HFF-Myc (cell line): ENCODE results near the gene SLC38A3.

ENCODE experiments used
- DNase-seq: peaks from one replicate; pipeline ENCODE4 v3.0.0-alpha.2; 2011; ENCODE audit warnings: low read depth; ENCODE audit errors: extremely low read depth
- H3K4me3 ChIP-seq: replicated peaks from 2 replicates; pipeline ENCODE4 v1.5.1; 2011; ENCODE audit warnings: low read depth, mild to moderate bottlenecking, control low read depth, low read length
- CTCF ChIP-seq: IDR thresholded peaks from 2 replicates; pipeline ENCODE4 v1.5.1; 2012; ENCODE audit warnings: mild to moderate bottlenecking, low read depth, low read length, control low read depth; ENCODE audit errors: missing control alignments

The SLC38A3 gene

GRCh38 chr3:50160561-50160983 is 44.5 kb upstream of the SLC38A3 start:
- no peak for TF ChIP-seq CTCF
- H3K4me3 ChIP-seq, result no peak overlapping the region
- no peak for DNase-seq

GRCh38 chr3:50161320-50161719 is 43.8 kb upstream of the SLC38A3 start:
- DNase-seq, result no peak
- no peak overlapping the region for H3K4me3 ChIP-seq
- no peak for TF ChIP-seq CTCF

- TF ChIP-seq CTCF, result no peak
- no peak overlapping the region for H3K4me3 ChIP-seq
- DNase-seq, result no peak
These were observed 42.8 kb upstream of the SLC38A3 start for GRCh38 chr3:50162034-50162883.

- peak; percentile 56 for DNase-seq
- TF ChIP-seq CTCF, result no peak
- no peak overlapping the region for H3K4me3 ChIP-seq
These were observed 41.3 kb upstream of the SLC38A3 start for GRCh38 chr3:50163572-50164455.

- TF ChIP-seq CTCF, result no peak
- no peak overlapping the region for H3K4me3 ChIP-seq
- DNase-seq, result no peak
These were observed 40.6 kb upstream of the SLC38A3 start for GRCh38 chr3:50164481-50164880.

GRCh38 chr3:50164984-50165909 is 39.8 kb upstream of the SLC38A3 start:
- H3K4me3 ChIP-seq, result no peak overlapping the region
- no peak for DNase-seq
- TF ChIP-seq CTCF, result no peak
